ENCODE results near the gene PTPRG.
A peak's percentile ranks its signal among the peaks of the same experiment; 100 is the strongest.

PTPRG gene

DNA sequence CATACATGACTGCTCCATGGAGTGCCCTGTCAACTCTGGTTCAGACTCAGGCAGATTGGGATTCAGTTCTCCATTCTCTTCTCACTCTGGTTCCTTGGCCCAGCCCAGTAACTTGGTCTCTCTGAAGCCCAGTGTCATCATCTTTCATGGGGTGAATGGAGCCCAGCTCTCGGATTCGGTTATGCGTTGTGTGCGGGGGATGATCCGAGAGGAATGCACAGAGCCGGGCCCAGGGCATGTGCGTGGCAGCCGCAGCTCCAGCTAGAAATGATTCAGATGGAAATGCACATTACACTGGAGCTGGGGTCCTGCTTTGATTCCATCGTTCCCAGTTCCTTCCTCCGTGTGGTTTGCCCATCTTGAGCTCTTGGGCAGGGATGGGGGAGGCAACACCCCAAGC is 622.6 kb downstream of the PTPRG start:
- no peak overlapping the region for H3K4me3 ChIP-seq (ENCODE audit: low read length)
- TF ChIP-seq, protein P1, sequence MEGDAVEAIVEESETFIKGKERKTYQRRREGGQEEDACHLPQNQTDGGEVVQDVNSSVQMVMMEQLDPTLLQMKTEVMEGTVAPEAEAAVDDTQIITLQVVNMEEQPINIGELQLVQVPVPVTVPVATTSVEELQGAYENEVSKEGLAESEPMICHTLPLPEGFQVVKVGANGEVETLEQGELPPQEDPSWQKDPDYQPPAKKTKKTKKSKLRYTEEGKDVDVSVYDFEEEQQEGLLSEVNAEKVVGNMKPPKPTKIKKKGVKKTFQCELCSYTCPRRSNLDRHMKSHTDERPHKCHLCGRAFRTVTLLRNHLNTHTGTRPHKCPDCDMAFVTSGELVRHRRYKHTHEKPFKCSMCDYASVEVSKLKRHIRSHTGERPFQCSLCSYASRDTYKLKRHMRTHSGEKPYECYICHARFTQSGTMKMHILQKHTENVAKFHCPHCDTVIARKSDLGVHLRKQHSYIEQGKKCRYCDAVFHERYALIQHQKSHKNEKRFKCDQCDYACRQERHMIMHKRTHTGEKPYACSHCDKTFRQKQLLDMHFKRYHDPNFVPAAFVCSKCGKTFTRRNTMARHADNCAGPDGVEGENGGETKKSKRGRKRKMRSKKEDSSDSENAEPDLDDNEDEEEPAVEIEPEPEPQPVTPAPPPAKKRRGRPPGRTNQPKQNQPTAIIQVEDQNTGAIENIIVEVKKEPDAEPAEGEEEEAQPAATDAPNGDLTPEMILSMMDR (conservative IDR thresholded peaks at IDR 0.05; ENCODE audit: low read depth, low read length), result no peak
- no peak for DNase-seq (ENCODE audit: low read depth)

DNA sequence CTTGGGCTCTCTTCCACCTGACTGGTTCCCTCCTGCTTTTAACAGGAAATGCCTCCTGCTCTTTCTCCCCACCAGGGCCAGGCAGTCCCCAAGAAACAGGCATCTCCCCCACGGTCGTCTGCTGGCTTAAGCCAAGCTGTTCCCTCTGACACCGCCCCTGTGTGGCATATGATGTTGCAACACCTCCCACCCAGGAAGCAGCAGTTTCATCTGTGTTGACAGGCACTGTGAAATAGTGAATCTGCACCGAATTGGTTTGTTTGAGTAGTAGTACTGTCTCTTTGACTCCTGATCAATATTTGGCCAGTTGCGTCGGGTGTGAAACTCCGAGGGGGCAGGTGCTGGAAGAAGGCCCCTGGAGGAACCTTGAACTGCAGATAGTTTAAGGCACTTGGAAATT is 623.2 kb downstream of the PTPRG start:
- no peak for DNase-seq (ENCODE audit: low read depth)
- TF ChIP-seq, protein P1 (conservative IDR thresholded peaks at IDR 0.05; ENCODE audit: low read depth, low read length), result no peak

DNA sequence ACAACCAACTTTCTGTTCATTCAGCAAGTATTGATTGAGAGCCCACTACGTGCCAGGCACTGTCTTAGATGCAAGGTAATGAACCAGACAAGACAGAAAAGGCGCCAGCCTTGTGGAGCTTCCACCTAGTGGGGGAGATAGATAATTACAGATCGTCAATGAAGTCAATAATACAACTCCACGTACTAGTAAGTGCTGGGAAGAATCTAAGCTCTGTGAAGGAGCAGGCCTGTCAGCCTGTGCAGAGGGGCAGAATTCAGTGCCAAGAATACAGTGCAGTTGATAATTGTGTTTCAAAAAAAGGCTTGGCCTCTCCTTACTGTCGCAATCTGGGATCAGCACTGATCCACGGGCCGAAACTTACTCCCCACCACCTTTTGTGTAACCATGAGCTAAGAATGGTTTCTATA is 625.7 kb downstream of the PTPRG start:
- no peak overlapping the region for H3K4me3 ChIP-seq (ENCODE audit: low read length)
- no peak for DNase-seq (ENCODE audit: low read depth)
- TF ChIP-seq, protein P1 (conservative IDR thresholded peaks at IDR 0.05; ENCODE audit: low read depth, low read length), result peak; percentile 48

More for the DNA sequence above, 623.2 kb downstream of the PTPRG start:
- no peak overlapping the region for H3K4me3 ChIP-seq (ENCODE audit: low read length)

DNA sequence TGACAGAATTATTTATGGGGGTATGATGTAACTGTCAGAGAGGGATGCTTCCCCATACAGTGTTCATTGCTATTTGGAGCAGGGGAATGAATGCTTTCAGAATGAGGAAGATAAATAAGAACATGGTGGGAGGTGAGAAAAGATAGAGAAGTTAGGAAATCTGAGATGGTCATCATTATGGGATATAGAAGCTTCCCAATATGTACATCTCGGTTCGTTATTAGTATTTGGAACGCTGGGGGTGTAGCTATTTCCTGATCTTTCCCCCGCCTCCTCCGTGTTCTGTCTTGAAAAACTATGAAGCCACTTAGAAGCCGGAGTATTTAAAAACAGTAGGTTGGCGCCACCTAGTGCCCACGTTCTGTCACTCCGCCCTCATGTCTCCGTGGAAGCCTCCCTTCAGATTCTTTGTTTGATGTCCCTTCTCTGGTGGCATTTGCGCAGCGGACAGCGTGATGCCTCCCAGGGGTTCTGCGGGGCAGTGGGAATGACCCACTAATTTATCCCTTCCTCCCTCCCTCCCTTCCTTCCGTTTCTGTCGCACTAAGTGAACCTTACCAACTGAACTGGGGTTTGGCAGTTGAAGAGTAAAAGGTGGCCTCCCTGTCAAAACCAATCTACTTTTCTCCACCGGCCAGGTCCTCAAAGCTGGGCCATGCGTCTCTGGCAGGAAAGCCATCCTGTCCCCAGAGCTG is 627.5 kb downstream of the PTPRG start:
- no peak overlapping the region for H3K4me3 ChIP-seq (ENCODE audit: low read length)
- TF ChIP-seq, protein P1 (conservative IDR thresholded peaks at IDR 0.05; ENCODE audit: low read depth, low read length), result peak; percentile 79
- DNase-seq (ENCODE audit: low read depth), result peak; percentile 28

DNA sequence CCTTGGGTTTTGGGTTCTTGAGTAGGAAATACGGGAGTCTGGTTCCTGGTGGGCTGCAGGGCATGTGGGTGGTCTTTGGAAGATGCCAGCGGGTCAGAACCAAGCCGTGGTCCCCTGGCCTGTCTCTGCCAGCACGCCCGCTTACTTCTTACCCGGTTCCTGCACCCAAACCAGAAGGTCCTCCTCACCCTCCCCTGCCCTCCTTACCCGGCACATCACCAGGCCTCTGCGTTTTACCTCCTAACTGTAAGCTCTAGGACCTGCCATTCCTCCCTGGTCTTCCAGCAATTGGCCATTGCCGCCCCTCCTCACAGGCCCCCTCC is 628.0 kb downstream of the PTPRG start:
- TF ChIP-seq, protein P1 (conservative IDR thresholded peaks at IDR 0.05; ENCODE audit: low read depth, low read length), result no peak
- DNase-seq (ENCODE audit: low read depth), result no peak

DNA sequence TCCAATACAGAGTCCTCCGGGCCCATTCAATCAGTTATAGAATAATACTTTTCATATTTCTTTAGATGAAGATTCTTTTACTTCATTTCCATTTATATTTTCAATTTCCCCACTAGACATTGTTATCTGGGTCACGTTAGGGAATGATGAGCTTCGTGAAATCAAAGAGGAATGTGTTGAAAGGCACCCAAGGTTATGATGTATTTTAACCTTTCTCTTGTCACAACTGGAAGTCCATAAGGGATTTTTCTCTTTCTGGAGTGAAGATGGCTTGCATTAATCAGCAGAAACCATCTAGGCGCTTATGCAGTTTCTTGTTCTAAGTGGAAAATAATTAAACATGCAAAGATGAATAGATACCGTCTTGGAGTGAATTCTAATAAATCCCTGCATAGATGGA is 631.5 kb downstream of the PTPRG start:
- no peak overlapping the region for H3K4me3 ChIP-seq (ENCODE audit: low read length)
- TF ChIP-seq, protein P1 (conservative IDR thresholded peaks at IDR 0.05; ENCODE audit: low read depth, low read length), result no peak
- DNase-seq (ENCODE audit: low read depth), result no peak

More for the DNA sequence above, 628.0 kb downstream of the PTPRG start:
- H3K4me3 ChIP-seq (ENCODE audit: low read length), result no peak overlapping the region

DNA sequence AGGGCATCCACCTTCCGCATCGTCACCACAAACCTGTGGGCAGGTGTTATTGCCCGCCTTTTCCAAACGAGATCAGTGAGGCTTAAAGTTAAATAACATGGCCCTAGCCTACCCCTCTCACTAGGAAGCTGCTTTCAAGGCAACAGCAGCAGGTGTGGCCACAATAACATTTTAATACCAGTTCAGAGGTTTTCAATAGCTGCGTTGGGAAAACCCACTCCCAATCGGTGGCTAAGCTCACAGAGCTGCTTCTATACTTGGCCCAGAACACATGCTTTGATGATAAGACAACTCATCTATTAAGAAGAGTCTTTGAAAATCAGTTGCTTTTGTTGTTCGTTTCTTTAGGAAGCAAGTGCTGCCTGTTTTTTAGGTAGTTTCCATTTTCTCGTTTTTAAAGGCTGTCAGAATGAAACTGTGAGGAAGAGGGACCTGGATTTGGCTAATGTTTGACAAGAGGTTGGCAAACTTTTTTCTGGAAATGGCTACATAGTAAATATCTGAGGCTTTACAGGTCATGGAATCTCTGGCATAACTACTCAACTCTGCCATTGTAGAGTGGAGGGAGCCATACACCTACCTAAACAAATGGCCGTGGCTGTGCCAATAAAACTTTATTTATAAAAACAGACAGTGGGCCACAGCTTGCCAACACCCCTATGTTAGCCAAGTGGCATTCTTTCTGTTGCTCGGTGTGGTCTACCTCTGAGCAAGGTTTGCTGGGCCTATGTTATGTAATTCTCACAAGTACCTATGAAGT is 632.4 kb downstream of the PTPRG start:
- no peak for DNase-seq (ENCODE audit: low read depth)
- no peak overlapping the region for H3K4me3 ChIP-seq (ENCODE audit: low read length)
- TF ChIP-seq, protein P1 (conservative IDR thresholded peaks at IDR 0.05; ENCODE audit: low read depth, low read length), result no peak
